LNCAP (cell line): ENCODE measurements around the gene ITCH.

ENCODE experiments used
- TF ChIP-seq, protein P1 (sequence below): fragments of 450-650 bp; IDR thresholded peaks from 2 replicates; pipeline ENCODE4 v1.5.1; 2017; ENCODE audit warnings: mild to moderate bottlenecking

ITCH gene

GRCh38 chr20:34389206-34389953, 26.3 kb downstream of the ITCH start:
- TF ChIP-seq, protein P1, sequence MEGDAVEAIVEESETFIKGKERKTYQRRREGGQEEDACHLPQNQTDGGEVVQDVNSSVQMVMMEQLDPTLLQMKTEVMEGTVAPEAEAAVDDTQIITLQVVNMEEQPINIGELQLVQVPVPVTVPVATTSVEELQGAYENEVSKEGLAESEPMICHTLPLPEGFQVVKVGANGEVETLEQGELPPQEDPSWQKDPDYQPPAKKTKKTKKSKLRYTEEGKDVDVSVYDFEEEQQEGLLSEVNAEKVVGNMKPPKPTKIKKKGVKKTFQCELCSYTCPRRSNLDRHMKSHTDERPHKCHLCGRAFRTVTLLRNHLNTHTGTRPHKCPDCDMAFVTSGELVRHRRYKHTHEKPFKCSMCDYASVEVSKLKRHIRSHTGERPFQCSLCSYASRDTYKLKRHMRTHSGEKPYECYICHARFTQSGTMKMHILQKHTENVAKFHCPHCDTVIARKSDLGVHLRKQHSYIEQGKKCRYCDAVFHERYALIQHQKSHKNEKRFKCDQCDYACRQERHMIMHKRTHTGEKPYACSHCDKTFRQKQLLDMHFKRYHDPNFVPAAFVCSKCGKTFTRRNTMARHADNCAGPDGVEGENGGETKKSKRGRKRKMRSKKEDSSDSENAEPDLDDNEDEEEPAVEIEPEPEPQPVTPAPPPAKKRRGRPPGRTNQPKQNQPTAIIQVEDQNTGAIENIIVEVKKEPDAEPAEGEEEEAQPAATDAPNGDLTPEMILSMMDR: no peak

- TF ChIP-seq, protein P1: no peak
Observed at GRCh38 chr20:34389954-34390555, 27.0 kb downstream of the ITCH start.

DNA sequence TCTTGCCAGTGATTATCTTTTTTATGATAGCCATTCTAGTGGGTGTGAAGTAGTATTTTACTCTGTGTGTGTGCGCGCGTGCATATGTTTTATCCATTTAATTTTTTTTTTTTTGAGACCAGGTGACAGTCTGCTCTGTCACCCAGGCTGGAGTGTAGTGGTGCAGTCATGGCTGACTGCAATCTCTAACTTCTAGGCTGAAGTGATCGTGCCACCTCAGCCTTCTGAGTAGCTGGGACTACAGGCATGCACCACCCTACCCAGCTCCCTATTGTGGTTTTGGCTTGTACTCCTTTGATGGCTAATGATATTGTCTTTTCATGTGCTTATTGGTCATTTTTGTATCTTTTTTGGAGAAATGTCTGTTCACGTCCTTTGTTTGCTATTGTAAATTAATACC, 33.3 kb downstream of the ITCH start:
- TF ChIP-seq, protein P1: no peak

GRCh38 chr20:34397096-34397495, 34.0 kb downstream of the ITCH start:
- TF ChIP-seq, protein P1: no peak

GRCh38 chr20:34401741-34402455, 38.8 kb downstream of the ITCH start:
- TF ChIP-seq, protein P1: no peak

DNA sequence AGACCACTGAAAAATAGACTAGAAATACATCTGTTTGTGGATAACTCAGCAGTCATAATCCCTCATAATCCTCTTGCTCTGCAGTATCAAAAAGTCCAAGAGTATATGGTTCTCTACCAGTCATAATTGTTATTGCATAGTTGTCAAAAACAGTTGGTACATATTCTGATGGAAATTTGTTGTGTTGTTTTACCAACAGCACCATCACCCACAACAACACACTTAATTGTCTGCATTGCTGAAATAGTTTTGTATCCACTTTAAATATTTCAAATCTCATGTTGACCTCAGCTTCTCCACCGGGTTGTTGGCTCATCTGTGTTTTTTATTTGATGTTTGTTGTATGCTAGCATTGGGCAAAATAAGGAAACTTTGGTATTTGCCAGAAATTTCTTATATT, 39.4 kb downstream of the ITCH start:
- TF ChIP-seq, protein P1: no peak

- TF ChIP-seq, protein P1: no peak
Observed at GRCh38 chr20:34403063-34403827, 40.2 kb downstream of the ITCH start.
